Gastrocnemius medialis (tissue), 4 donors: ENCODE data around the gene SLC47A2. TPM values are rescaled to one million over a fixed set of nuclear protein-coding genes. Genes with fewer than 3 reads are reported as not detected.

Experiments used
- ATAC-seq, 2 donors: fragments of 150-250 bp; one replicate each; pipeline ENCODE4 v1.9.1; 2016
- DNase-seq, 2 donors: peaks; one replicate each; pipeline ENCODE4 v3.0.0-alpha.2; 2019
- H3K27ac ChIP-seq, 4 donors: fragments of 200-600 bp; sonication (generic); 1 replicate in 1 of 4; 2 replicates in 3 of 4; pipeline ENCODE4 v1.5.1; 2016 to 2018; ENCODE audit warnings: mild to moderate bottlenecking in 2 of 4, moderate library complexity in 1 of 4
- H3K27me3 ChIP-seq, 3 donors: fragments of 200-600 bp; sonication (generic) in 2 of 3; 1 replicate in 1 of 3; 2 replicates in 2 of 3; pipeline versions ENCODE4 v1.5.1 to v1.6.0; 2016 to 2019; ENCODE audit warnings: mild to moderate bottlenecking in 1 of 3, moderate library complexity in 1 of 3
- H3K36me3 ChIP-seq, 2 donors: fragments of 200-600 bp; sonication (generic) in 1 of 2; one replicate each; pipeline ENCODE4 v1.5.1; 2017 to 2018
- H3K4me1 ChIP-seq, 2 donors: fragments of 200-600 bp; sonication (generic) in 1 of 2; one replicate each; pipeline ENCODE4 v1.5.1; 2016 to 2017; ENCODE audit warnings: mild to moderate bottlenecking in 2 of 2
- H3K4me3 ChIP-seq, 4 donors: fragments of 200-600 bp; sonication (generic) in 3 of 4; 1 replicate in 1 of 4; 2 replicates in 3 of 4; pipeline ENCODE4 v1.5.1; 2016 to 2019; ENCODE audit warnings: mild to moderate bottlenecking in 2 of 4
- H3K9me3 ChIP-seq, 3 donors: fragments of 200-600 bp; sonication (generic) in 2 of 3; 1 replicate in 1 of 3; 2 replicates in 2 of 3; pipeline ENCODE4 v1.5.1; 2016 to 2019
- POLR2A ChIP-seq, 2 donors: fragments of 450-650 bp; IDR thresholded peaks; one replicate each; pipeline ENCODE4 v1.6.1; 2017; ENCODE audit warnings: antibody characterized with exemption in 2 of 2, mild to moderate bottlenecking in 2 of 2, moderate library complexity in 2 of 2
- in situ Hi-C, 4 donors: fragments of 200-750 bp; cut with MboI; loops; one replicate each; pipeline versions ENCODE4 v1.15.0 to v1.8.0; 2017; ENCODE audit warnings: low sequenced_read_pairs in 4 of 4
- intact Hi-C: fragments of 100-400 bp; cut with DNase I; formaldehyde crosslinking; loops from one replicate; pipeline ENCODE4 v1.15.1; 2023; ENCODE audit warnings: low total_unique reads
- total RNA-seq, 4 donors: library from RNA; depleted of rRNA; stranded (reverse); fragments of >200 nt; gene quantifications; one replicate each; pipeline versions ENCODE4 v1.1.0 to v1.2.3, GENCODE V29; 2016
- TF ChIP-seq, protein P1 (sequence below), 5 experiments: fragments of 450-650 bp in 3 of 5; fragments of 200-600 bp in 2 of 5; sonication (generic) in 2 of 5; IDR thresholded peaks in 4 of 5; conservative IDR thresholded peaks in 1 of 5; 1 replicate in 4 of 5; 2 replicates in 1 of 5; pipeline ENCODE4 v1.5.1; 2016 to 2019; ENCODE audit warnings: antibody characterized with exemption in 5 of 5, mild to moderate bottlenecking in 3 of 5, moderate library complexity in 3 of 5

SLC47A2 gene
- total RNA-seq, 4 donors from 2014 or later, result 0.15 to 1.0 TPM; not detected in 2

- Histone ChIP-seq H3K9me3 (no peaks in the 10 kb centered on the region), H3K4me3 (no peak overlapping the region), H3K4me1 (peaks cover 0 to 4% of the 10 kb centered on the region in 2 donors), H3K27ac (no peak overlapping the region), H3K36me3 (no peaks in the 10 kb centered on the region), H3K27me3 (no peaks in the 10 kb centered on the region)
- ATAC-seq, result no peak
- DNase-seq, result no peak
- in situ Hi-C loops, result no loop called here
- intact Hi-C loops, result no loop called here
- TF ChIP-seq POLR2A (IDR thresholded peaks at IDR 0.05), result no peak
- TF ChIP-seq, protein P1, sequence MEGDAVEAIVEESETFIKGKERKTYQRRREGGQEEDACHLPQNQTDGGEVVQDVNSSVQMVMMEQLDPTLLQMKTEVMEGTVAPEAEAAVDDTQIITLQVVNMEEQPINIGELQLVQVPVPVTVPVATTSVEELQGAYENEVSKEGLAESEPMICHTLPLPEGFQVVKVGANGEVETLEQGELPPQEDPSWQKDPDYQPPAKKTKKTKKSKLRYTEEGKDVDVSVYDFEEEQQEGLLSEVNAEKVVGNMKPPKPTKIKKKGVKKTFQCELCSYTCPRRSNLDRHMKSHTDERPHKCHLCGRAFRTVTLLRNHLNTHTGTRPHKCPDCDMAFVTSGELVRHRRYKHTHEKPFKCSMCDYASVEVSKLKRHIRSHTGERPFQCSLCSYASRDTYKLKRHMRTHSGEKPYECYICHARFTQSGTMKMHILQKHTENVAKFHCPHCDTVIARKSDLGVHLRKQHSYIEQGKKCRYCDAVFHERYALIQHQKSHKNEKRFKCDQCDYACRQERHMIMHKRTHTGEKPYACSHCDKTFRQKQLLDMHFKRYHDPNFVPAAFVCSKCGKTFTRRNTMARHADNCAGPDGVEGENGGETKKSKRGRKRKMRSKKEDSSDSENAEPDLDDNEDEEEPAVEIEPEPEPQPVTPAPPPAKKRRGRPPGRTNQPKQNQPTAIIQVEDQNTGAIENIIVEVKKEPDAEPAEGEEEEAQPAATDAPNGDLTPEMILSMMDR (IDR thresholded peaks at IDR 0.05 in 4 of 5, conservative IDR thresholded peaks at IDR 0.05 in 1 of 5), result no peak
Observed at GRCh38 chr17:19741832-19742457, 25.6 kb upstream of the SLC47A2 start.

DNA sequence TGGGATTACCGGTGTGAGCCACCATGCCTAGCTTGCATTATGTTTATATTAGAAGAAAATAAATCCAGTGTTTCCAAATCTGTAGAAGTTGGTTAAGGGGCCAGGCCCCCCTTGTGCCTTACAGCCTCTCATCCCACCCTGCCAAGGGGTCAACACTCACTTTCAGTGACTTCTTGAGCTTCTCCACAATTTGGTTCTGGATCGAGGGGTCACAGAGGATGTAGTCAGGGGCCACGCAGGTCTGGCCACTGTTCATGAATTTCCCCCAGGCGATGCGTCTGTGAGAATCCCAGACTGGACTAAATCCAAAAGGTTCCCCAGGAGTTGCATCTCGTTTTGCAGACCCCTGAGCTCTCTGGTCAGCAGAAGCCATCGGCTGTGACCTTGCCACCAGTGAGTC is 24.5 kb upstream of the SLC47A2 start:
- no peaks in the 10 kb centered on the region for H3K9me3 ChIP-seq
- no peaks in the 10 kb centered on the region for H3K36me3 ChIP-seq
- peaks cover 0 to 4% of the 10 kb centered on the region in 2 donors for H3K4me1 ChIP-seq
- H3K4me3 ChIP-seq, result no peak overlapping the region
- DNase-seq (no peak), ATAC-seq (no peak)
- H3K27me3 ChIP-seq, result no peaks in the 10 kb centered on the region
- in situ Hi-C loops (no loop called here), intact Hi-C loops (no loop called here)
- H3K27ac ChIP-seq, result no peak overlapping the region
- TF ChIP-seq, protein P1 (IDR thresholded peaks at IDR 0.05 in 4 of 5, conservative IDR thresholded peaks at IDR 0.05 in 1 of 5), result no peak
- TF ChIP-seq POLR2A (IDR thresholded peaks at IDR 0.05), result no peak

- no peaks in the 10 kb centered on the region for H3K4me1 ChIP-seq
Observed at GRCh38 chr17:19739241-19740201, 23.1 kb upstream of the SLC47A2 start.

GRCh38 chr17:19738757-19739156 is 22.4 kb upstream of the SLC47A2 start:
- Histone ChIP-seq H3K27me3 (no peaks in the 10 kb centered on the region), H3K9me3 (no peaks in the 10 kb centered on the region), H3K36me3 (no peaks in the 10 kb centered on the region), H3K4me1 (no peaks in the 10 kb centered on the region), H3K27ac (no peak overlapping the region), H3K4me3 (no peak overlapping the region)
- in situ Hi-C loops, result loop anchor here in 2 of 4 donors (10.0 kb wide), 2 partner anchors 64 to 74 kb away; no protein-coding TSS in a partner anchor
- no peak for DNase-seq
- no peak for ATAC-seq
- intact Hi-C loops, result no loop called here
- TF ChIP-seq POLR2A (IDR thresholded peaks at IDR 0.05), result no peak
- TF ChIP-seq, protein P1 (IDR thresholded peaks at IDR 0.05 in 4 of 5, conservative IDR thresholded peaks at IDR 0.05 in 1 of 5), result no peak

More at GRCh38 chr17:19739241-19740201, 23.1 kb upstream of the SLC47A2 start:
- H3K36me3 ChIP-seq, result no peaks in the 10 kb centered on the region
- TF ChIP-seq POLR2A (IDR thresholded peaks at IDR 0.05), result no peak
- H3K4me3 ChIP-seq, result no peak overlapping the region
- in situ Hi-C loops, result loop anchor here in 2 of 4 donors (10.0 kb wide), 2 partner anchors 65 to 75 kb away; no protein-coding TSS in a partner anchor
- H3K27me3 ChIP-seq, result no peaks in the 10 kb centered on the region
- H3K9me3 ChIP-seq, result no peaks in the 10 kb centered on the region
- H3K27ac ChIP-seq, result no peak overlapping the region
- ATAC-seq, result no peak
- DNase-seq, result no peak
- intact Hi-C loops, result no loop called here

GRCh38 chr17:19738073-19738449 is 21.7 kb upstream of the SLC47A2 start:
- TF ChIP-seq POLR2A (IDR thresholded peaks at IDR 0.05), result no peak
- TF ChIP-seq, protein P1 (IDR thresholded peaks at IDR 0.05 in 4 of 5, conservative IDR thresholded peaks at IDR 0.05 in 1 of 5), result no peak
- intact Hi-C loops, result no loop called here
- ATAC-seq (no peak), DNase-seq (no peak)
- Histone ChIP-seq H3K27me3 (no peaks in the 10 kb centered on the region), H3K4me3 (no peak overlapping the region), H3K9me3 (no peaks in the 10 kb centered on the region), H3K27ac (no peak overlapping the region), H3K36me3 (no peaks in the 10 kb centered on the region), H3K4me1 (no peaks in the 10 kb centered on the region)
- in situ Hi-C loops, result loop anchor here in 2 of 4 donors (10.0 kb wide), 2 partner anchors 63 to 73 kb away; no protein-coding TSS in a partner anchor
